ENCODE data around the gene TMEM53.

The TMEM53 gene

GRCh38 chr1:44628962-44629756 is 45.1 kb downstream of the TMEM53 start:
- no peak for DNase-seq (ENCODE audit: low read depth)

DNA sequence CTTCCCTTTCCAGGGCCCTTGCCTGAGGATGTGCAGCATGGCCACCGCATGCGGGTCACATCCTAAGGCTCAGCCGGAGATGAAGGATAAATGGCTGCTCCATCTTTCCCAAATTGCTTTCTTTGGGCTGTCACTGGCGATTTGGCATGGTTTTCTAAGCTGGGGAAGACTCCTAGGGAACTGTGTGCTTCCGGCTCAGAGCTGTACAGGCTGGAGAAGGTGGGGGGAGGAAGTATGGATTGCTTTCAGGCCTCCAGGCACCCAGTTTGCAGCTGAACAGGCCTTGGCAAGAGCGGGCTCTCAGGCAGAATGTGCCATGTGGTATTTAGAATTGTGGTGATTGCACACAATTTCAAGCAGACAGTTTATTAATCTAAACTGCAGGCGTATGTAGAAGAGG is 48.9 kb downstream of the TMEM53 start:
- no peak for DNase-seq (ENCODE audit: low read depth)

DNA sequence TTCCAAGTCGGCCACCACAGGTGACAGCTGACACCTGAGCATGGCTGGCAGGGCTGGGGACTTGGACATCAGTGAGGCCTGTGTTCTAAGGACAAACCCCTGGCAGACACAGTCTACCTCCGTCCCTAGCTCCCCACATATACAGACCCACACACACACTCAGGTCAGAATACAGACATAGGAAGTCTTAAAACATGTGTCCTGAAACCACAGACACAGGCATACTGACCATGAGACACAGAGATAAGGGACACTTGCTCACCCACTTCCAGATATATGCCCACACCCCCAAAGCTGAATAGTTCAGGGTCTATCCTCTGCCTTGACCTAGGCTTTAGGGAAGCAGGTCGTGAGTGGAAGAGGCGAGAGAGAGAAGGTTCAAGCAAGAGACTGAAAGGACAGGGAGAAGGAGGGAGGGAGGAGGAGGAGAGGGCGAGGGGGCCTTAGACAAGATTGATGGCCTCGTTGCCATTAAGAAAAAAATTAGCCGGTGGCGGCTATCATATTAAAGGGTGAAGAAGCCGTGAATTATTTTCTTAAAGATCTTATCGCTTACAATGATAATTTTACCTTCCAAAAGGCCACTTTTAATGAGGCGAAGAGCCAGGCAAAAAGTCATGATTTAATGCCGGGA is 49.9 kb downstream of the TMEM53 start:
- DNase-seq (ENCODE audit: low read depth) = no peak

DNA sequence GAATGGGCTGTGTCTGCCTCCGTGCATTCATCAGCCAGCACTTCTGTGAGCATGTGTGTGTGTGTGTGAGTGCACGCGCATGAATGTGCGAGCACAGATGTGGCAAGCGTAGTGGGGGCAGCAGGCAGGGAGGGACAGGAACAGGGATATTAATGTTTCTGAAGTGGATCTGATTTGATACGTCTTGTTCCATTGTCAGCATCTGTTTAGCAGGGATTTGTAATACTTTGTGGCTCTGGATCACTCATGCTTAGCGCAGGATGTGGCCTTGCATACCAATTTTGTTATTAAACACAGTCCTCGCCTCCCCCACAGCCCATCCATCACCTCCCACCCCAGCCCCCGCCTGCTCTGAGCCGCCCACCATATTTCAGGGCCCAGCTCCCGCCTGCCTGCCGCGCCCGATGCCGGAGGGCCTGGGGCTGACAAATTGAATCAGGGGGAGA is 52.4 kb downstream of the TMEM53 start:
- DNase-seq (ENCODE audit: low read depth) = no peak

DNA sequence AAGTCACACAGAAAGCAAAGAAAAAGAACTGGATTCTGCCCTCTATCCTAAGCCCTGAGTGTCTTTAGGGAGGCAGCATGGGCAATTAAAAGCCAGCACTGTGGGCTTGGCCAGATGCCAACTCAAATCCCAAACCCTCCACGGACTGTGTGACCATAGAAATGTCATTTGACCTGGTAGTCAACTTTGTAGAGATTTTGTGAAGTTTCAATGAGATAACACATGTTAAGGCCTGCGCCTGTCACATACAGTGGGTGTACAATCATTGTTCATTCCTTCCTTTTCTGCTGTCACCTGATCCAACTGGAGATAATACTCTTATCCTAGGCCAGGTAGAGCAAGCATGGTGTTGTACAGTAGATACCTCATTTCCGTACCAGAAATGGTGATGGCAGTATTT is 54.2 kb downstream of the TMEM53 start:
- no peak for DNase-seq (ENCODE audit: low read depth)

DNA sequence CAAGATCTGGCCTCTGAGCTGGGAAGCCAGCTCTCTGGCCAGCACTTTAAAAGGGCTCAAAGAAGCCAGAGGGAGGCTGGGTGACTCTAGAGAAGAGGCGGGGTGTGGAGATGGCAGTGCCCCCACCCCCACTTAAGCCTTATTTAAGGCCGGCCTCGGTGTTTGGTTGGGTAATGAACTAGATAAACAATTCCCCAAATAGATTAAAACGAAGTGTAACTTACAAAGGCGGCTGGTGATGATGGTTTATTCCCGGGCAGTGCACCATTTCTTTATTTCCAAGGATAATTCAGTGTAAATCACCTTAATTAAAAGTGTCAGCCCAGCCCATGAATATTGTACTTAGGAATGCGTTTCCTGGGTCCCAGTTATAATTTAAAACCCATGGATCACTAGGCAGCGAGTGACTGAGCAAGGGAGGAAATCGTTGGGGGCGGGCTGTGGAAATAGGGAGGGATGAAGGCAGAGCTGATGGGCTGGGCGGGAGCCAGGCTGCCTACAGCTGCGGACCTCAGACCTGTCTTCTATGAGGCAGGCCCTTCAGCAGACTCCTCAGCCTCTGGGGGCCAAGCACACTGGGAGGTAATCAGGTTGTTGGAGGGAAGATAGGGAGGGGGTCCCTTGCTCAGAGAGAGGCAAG is 54.9 kb downstream of the TMEM53 start:
- DNase-seq (ENCODE audit: low read depth) = no peak

DNA sequence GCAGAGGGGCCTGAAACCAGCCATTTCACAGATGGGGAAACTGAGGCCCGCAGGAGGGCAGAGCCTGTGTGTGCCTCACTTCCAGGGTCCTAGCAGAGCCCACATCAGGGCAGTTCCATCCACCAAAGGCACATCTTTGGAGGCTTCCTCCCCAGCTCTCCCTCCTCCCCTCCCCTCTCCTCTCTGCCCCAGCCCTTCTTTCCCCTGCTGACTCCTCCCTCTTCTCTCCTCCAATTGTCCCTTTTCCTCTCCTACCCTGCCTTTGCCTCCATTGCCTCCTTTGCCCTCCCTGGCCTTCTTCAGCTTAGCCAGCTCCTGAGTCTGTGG is 56.6 kb downstream of the TMEM53 start:
- DNase-seq (ENCODE audit: low read depth) = no peak

GRCh38 chr1:44616991-44617702 is 57.1 kb downstream of the TMEM53 start:
- no peak for DNase-seq (ENCODE audit: low read depth)

- DNase-seq (ENCODE audit: low read depth) = no peak
Measured at GRCh38 chr1:44616284-44616990, 57.8 kb downstream of the TMEM53 start.

GRCh38 chr1:44613941-44614340 is 60.3 kb downstream of the TMEM53 start:
- no peak for DNase-seq (ENCODE audit: low read depth)

DNA sequence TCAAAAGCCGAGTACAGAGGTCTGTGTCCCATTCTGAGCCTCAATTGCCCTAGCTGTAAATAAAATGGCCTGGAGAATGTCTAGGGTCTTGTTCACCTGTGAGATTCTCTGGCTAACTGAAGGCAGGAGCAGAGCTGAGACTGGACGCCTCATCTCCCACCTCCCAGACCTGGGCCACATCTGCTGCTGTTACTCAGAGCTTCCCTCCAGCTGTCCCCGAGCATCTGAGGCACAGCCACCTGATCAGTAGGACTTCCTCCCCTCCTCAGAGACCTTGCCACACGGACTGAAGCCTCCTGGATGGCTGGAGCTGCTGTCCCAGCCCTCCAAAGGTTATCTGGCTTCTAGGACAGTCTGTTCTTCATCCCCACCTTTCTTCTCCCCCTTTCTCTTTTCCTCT is 62.4 kb downstream of the TMEM53 start:
- DNase-seq (ENCODE audit: low read depth) = no peak

DNA sequence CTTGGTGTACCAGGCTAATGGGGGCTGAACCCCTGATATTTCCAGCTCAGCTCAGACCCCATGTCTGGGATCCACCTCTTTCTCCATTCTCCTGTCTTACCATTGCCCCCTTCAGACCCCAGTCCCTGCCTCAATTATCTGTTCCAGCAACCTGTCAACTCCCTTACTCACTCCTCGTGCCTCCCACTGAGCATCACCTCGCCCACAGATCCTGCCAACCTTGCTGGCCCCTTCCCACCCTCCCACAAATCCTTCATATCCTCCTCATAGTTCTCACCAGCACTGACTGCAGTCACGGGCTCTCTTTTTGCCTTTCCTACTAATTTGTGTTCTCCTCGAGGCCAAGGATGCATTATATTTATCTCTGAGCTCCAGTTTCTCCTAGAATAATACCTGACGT is 62.9 kb downstream of the TMEM53 start:
- no peak for DNase-seq (ENCODE audit: low read depth)

DNA sequence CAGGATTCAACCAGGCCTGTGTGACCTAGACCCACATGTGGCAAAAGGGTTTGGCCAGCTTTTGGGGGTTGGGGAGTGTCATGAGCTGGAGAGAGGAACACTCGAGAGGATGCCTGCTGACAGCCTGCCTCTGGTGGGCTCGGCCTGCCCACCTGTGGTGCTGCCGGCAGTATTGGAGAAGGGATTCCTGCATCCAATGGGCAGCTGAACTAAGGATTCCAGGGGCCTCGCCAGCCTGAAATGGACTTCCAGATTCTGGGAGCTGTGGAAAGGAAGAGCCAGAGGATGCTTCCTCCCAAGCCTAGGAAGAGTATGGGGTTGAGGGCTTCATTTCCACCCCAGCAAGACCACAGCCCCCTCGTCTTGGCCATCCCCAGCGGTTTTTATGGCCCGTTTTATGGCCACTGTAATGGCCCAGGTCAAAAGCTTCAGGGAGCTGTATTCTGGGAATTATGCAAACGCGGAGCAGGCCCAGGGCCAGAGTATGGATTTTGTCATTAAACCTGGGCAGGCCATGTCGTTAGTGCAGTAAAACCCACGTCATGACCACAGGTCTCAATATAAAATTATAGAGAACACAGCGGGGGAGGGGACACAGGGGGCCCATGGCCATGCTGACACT is 63.6 kb downstream of the TMEM53 start:
- DNase-seq (ENCODE audit: low read depth) = no peak

- no peak for DNase-seq (ENCODE audit: low read depth)
Measured at GRCh38 chr1:44609768-44610526, 64.3 kb downstream of the TMEM53 start.

- DNase-seq (ENCODE audit: low read depth) = no peak
Measured at GRCh38 chr1:44609412-44609767, 64.9 kb downstream of the TMEM53 start.

- DNase-seq (ENCODE audit: low read depth) = no peak
Measured at GRCh38 chr1:44608141-44608540, 66.1 kb downstream of the TMEM53 start.

DNA sequence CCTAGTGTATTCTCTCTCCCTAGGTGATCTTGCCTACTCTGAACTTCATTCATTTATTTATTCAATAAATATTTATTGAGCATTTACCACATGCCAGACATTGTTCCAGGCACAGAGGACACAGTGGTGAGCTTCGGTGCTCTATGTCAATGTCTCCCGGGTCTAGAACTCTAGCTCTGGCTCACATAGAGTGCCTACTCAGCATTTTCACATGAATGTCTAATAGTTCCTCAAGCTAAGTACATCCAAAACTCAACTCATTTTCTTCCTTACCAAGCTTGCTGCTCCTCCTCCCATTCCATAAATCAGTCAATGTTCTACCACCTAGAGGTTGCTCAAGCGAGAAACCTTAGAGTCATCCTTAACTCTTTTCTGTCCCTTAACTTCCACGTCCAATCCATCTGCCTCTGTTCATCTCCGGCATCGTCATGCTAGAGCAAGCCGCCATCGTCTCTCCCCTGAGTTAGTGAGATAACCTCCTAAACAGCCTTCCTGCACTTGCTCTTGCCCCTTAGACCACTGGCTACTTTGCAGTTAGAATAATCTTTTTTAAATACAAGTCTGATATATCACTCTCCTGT is 67.5 kb downstream of the TMEM53 start:
- no peak for DNase-seq (ENCODE audit: low read depth)

GRCh38 chr1:44605914-44606615 is 68.2 kb downstream of the TMEM53 start:
- no peak for DNase-seq (ENCODE audit: low read depth)

DNA sequence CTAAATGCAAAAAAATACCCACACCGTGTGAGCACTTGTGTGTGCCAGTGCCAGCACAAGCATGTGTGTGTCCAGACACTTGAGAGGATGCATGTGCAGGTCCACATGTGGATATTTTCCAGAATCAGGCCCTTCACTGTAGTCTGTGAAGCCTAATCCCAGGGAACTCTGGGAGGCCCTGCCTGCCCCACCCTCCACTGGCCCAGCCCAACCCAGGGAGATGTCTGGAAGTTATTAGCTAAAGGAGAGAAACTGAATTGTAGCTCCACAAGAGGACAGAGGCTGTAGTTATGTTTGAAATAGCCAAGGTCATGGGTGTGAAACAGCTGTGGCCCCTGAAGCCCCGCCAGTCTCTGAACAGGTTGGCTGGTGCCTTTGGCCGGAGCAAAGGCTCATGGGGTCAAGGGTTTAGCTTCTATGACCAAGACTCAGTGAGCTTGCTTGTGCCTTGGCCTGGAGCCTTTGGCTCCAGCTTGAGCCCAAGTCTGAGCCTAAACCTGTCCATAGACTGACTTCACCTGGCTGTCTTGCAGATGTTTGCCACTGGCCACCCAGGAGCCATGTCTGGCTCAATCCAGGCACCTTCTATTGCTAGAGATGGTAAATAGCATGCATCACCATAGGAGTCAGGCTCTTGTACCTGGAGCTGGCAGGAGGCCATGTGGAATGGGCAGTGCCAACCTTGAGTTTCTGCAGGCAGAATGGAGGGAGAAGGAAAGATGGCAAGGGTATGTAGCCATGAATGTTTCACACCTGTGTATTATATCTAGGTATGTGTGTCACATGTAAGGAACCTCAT is 69.9 kb downstream of the TMEM53 start:
- DNase-seq (ENCODE audit: low read depth) = no peak
